HG02981 (cell line): Measurements from ENCODE around the gene TNNC2.
"Not testable (repeated sequence)": the region's sequence is repeated elsewhere in the genome, so short reads cannot be mapped to it uniquely, and the experiment has no call there.

Source experiments
- ATAC-seq: cut with Tn5 transposase; IDR thresholded peaks from one replicate; pipeline ENCODE4 v1.9.1; 2021; ENCODE audit warnings: mild to moderate bottlenecking, moderate library complexity; ENCODE audit not compliant: unreplicated experiment

Gene TNNC2

DNA sequence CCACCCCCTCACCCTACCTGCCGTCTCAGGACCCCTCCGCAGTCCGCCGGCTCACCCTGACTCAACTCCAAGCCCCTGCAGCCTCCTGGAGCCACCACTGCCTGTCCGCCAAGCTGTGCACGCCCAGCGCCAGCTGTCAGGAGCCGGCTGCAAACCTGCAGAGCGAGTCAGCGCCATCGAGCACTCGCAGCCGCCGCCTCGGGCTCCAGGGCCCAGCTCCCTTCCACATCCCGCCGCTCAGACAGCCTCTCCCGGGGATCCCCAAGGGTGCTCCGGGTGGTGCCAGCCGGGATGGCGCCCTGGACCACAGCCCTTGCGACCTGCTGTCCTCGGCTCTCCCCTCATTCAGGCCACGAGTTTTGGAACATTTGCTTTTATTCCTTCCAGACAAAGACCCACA lies 4.3 kb downstream of the TNNC2 start:
- no peak for ATAC-seq

DNA sequence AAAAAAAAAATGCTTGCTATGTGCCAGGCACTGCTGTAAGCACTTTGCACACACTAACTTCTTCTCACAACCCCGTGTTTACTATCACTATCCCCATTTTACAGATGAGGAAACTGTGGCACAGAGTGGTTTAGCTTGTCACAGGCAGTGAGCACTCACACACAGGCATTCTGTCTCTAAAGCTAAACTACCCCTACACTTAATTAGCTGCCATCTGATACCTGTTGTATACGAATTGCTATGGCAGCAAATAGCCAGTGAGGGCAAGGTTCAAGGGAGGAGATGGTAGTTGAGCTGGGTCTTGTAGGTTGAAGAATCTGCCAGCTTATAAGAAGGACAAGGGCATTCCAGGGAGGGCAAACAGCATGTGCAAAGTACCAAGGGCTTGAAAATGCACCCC lies 5.2 kb downstream of the TNNC2 start:
- ATAC-seq = no peak

GRCh38 chr20:45819466-45819865 lies 7.6 kb downstream of the TNNC2 start:
- ATAC-seq = no peak

- ATAC-seq = no peak
Observed at GRCh38 chr20:45818239-45818638, 8.9 kb downstream of the TNNC2 start.

GRCh38 chr20:45817376-45818194 lies 9.5 kb downstream of the TNNC2 start:
- ATAC-seq = no peak

GRCh38 chr20:45816951-45817350 lies 10.2 kb downstream of the TNNC2 start:
- no peak for ATAC-seq

DNA sequence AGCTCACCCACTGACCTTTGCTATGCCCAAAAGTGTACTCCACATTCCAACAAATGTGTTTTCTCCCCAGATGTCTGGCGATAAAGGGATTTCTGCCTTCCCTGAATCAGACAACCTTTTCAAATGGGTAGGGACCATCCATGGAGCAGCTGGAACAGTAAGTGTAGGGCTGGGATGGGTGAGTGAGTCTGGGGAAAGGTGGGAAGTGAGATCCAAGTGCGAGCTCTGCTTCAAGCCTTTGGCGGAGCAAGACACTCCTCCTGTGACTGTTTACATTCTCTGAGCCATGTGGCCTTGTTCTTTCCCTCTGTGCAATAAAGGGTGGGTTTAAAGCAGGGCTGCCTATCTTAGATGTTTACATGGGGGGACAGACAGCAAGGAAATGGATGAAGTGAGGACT lies 12.8 kb downstream of the TNNC2 start:
- no peak for ATAC-seq

- no peak for ATAC-seq
Observed at GRCh38 chr20:45813489-45813888, 13.6 kb downstream of the TNNC2 start.

DNA sequence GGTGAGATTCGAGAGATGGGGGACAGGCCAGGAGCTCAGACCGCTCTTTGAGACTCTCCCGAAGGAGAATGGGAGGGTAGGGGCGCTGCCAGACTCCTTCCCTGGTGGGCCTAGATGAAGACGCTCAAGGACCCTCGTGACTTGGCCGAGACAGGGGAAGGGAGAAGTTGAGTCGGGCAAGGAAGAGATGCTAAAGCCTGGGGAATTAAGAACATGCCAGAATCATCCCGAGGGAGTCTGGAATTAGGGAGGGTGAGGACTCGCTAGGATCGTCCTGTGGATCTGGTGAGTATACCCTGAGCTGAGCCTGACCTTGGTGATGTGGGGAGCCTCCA lies 14.1 kb downstream of the TNNC2 start:
- ATAC-seq = no peak

DNA sequence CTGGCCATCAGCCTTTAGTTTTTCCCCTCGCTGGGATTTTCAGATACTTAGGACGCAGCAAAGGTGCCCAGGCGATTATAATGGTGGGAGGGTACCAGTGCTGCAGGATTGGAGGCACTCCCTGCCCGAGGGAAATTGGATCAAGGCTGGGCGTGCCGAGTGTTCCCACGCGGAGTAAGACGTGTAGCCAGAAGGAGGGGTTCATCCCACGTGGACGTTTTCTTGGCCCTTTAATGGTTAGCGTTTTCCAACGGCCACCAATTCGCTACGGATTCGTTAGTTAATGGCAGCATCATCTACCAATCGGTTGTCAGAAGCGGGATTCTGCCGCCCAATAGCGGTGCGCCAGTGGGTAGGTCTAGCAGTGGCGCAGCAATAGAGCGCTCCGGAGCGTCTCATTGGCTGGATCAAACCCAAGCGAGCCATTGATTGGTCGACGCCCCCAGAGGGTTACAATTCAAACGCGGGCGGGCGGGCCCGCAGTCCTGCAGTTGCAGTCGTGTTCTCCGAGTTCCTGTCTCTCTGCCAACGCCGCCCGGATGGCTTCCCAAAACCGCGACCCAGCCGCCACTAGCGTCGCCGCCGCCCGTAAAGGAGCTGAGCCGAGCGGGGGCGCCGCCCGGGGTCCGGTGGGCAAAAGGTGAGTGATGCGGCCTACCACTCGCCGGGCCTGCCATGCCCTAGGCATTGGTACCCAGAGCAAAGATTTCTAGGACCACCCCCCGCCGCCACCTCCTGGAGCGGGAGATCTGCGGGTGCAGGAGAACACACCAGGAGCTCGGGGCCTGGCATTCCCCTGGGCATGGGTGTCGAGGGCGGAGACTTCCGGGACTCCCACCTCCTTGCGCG lies 14.7 kb downstream of the TNNC2 start, which contains the start of gene UBE2C:
Gene UBE2C (plus strand): TSS at position 488 of the 849 bp plus-strand sequence. CDS start 52 bp downstream, at position 540.
- peak; percentile 97 for ATAC-seq

DNA sequence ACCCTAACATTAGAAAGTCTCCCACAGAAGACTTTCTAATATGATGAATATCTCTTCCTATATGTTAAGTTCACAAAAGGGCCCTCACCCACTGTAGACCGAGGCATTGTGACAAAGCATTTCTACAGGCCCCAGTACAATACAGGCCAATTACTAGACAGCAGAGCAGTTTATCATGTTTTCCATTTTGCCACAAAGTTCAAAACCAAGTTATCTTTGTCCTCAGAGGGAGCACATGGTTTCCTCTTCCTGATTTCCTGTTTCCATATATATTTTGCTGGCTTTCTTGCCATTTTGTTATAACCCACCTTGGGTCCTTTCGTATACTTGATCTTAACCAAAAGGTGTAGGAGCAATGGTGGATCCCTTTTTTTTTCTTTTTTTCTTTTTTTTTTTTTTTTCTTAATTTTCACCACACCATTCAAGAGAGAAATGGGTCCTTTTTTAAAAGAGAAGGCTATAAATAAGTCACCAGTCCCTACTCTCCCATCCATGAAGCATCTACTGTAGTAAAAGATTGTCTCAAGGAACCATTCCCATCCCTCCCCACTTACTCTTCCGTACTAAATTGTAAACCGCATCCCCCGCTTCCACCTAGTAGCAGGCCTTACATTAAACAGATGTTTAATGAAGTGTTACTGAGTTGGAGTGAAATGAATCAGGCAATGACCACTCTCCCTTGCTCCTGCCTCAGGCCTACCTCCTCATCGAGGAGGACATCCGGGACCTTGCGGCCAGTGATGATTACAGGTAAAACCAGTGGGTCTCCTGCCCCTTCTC lies 16.7 kb downstream of the TNNC2 start:
- no peak for ATAC-seq

DNA sequence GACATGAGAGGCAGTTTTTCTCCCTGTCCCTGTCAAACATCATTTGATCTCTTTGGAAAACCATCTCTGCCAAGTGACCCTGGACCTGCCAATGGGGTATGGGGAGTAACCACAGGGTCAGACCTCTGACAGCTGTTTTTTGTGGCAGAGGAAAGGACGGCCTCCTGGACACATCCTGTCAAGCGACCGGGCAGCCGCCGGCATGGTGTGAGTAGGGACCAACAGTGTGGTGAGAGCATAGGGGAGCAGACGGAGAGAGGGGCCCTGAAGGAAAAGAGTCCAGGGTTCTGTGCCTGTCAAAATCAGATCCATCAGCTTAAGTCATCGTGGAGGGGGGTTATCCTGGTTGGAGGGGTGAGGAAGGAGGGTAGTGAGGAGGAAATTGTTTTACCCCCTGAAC lies 25.3 kb downstream of the TNNC2 start:
- ATAC-seq = no peak

GRCh38 chr20:45798935-45799642 lies 28.0 kb downstream of the TNNC2 start:
- no peak for ATAC-seq

DNA sequence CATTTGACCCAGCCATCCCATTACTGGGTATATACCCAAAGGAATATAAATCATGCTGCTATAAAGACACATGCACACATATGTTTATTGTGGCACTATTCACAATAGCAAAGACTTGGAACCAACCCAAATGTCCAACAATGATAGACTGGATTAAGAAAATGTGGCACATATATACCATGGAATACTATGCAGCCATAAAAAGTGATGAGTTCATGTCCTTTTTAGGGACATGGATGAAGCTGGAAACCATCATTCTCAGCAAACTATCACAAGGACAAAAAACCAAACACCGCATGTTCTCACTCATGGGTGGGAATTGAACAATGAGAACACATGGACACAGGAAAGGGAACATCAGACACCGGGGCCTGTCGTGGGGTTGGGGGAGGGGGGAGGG lies 29.2 kb downstream of the TNNC2 start:
- ATAC-seq = not testable (repeated sequence)

DNA sequence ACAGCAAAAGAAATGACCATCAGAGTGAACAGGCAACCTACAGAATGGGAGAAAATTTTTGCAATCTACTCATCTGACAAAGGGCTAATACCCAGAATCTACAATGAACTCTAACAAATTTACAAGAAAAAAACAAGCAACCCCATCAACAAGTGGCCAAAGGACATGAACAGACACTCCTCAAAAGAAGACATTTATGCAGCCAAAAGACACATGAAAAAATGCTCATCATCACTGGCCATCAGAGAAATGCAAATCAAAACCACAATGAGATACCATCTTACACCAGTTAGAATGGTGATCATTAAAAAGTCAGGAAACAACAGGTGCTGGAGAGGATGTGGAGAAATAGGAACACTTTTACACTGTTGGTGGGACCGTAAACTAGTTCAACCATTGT lies 29.6 kb downstream of the TNNC2 start:
- ATAC-seq = not testable (repeated sequence)

GRCh38 chr20:45796337-45797065 lies 30.6 kb downstream of the TNNC2 start:
- no peak for ATAC-seq

DNA sequence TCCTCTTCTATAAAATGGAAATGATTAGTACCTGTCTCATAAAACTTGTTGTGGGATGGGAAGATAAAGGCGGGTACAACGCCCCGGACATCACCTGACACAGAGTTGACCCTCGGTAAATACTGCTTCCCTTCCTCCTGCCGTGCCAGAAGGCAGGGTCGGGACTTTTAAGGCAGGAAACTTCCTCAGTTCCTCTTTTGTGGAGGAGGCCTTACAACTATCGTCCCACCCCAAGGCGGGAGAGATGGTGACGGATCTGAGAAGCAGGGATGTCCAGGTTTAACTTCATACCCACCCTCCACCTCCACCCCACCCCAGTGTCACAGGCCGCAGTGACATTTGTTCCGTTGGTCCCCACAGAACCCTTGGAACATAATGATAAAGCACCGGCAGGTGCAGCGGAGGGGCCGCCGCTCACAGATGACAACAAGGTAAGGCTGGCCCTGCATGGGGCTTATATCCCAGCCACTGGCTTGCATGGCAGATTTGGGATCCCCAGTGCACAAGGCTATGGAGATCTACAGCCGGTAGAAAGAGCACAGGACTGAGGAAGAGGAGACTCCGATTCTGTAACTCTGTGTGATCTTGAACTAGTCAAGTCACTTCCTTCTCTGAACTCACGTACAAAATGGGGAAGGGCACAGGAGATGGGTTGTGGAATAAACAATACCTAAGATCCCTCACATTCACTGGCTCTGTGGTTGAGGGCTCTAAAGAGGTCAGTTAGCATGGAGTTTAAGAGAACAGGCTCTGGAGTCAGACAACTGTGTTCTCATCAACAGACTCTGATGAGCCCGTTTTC lies 34.6 kb downstream of the TNNC2 start:
- ATAC-seq = no peak

GRCh38 chr20:45788351-45788750 lies 38.8 kb downstream of the TNNC2 start:
- ATAC-seq = no peak

DNA sequence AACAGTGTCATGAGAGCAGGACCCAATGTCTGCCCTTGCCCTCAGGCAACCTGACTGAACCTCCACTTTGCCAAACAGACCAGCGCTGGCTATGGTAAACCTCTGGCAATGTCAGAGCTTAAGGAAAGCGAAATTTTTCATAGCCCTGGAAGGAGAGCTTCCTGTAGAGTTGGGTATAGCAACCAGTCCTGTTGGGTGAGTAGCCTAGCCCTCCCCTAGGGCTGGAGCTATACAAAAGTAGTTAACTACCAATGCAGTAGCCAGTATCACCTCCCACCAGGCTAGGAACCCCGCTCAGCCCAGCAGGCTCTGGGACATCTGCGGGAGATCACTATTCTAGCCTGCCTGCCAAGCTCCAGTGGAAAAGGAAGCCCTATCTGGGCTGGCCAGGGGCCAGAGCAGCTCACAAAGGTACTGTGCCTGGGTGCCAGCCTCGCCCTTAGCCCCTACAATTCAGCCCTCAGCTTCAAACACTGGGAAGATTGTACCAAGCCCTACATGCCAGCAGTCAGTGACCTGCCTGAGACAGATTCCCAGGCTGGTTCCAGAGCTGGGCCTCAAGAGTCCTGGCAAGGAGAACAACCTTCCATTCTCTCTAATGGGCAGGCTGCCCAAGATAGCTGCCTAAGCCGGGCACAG lies 43.3 kb downstream of the TNNC2 start:
- no peak for ATAC-seq
